DOHH2 (cell line): ENCODE measurements around the gene DPP6.

Source experiments
- EZH2phosphoT487 ChIP-seq: fragments of 200-600 bp; sonication (generic); IDR thresholded peaks from 2 replicates; pipeline ENCODE4 v1.6.1; 2017; ENCODE audit warnings: borderline replicate concordance, mild to moderate bottlenecking, antibody characterized with exemption, low read length, moderate library complexity, mixed read lengths
- TF ChIP-seq, protein P1 (sequence below): fragments of 200-600 bp; sonication (generic); IDR thresholded peaks from one replicate; pipeline ENCODE4 v1.5.1; 2014; ENCODE audit warnings: antibody characterized with exemption, mild to moderate bottlenecking, low read depth, low read length; ENCODE audit not compliant: poor library complexity, severe bottlenecking

DNA sequence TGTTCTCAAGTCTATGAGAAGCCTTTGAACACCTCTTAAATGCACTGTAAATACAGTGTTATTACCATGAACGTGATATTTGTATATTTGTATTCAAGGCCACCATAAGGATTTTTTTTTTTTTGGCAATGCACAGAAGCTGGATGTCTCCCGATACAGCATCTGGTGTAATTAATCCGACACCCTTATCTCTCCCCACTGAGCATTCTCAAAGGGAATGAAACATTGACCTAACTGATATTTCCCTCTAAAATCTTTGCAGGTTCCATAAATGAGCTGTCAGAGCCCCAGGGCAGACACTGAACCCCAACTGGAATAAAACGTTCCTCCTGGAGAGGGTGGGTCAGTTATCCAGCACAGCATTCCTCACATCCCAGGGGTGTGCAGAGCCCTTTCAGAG lies 634.1 kb downstream of the DPP6 start:
- no peak for TF ChIP-seq EZH2phosphoT487
- TF ChIP-seq, protein P1, sequence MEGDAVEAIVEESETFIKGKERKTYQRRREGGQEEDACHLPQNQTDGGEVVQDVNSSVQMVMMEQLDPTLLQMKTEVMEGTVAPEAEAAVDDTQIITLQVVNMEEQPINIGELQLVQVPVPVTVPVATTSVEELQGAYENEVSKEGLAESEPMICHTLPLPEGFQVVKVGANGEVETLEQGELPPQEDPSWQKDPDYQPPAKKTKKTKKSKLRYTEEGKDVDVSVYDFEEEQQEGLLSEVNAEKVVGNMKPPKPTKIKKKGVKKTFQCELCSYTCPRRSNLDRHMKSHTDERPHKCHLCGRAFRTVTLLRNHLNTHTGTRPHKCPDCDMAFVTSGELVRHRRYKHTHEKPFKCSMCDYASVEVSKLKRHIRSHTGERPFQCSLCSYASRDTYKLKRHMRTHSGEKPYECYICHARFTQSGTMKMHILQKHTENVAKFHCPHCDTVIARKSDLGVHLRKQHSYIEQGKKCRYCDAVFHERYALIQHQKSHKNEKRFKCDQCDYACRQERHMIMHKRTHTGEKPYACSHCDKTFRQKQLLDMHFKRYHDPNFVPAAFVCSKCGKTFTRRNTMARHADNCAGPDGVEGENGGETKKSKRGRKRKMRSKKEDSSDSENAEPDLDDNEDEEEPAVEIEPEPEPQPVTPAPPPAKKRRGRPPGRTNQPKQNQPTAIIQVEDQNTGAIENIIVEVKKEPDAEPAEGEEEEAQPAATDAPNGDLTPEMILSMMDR = no peak
